UCSD-AML1 (cell line): ENCODE measurements around the gene C12orf43.

Experiments used
- DNase-seq: peaks from one replicate; lab custom pipeline; 2025; ENCODE audit not compliant: unreplicated experiment; lab: John Stamatoyannopoulos, UW

C12orf43 gene

DNA sequence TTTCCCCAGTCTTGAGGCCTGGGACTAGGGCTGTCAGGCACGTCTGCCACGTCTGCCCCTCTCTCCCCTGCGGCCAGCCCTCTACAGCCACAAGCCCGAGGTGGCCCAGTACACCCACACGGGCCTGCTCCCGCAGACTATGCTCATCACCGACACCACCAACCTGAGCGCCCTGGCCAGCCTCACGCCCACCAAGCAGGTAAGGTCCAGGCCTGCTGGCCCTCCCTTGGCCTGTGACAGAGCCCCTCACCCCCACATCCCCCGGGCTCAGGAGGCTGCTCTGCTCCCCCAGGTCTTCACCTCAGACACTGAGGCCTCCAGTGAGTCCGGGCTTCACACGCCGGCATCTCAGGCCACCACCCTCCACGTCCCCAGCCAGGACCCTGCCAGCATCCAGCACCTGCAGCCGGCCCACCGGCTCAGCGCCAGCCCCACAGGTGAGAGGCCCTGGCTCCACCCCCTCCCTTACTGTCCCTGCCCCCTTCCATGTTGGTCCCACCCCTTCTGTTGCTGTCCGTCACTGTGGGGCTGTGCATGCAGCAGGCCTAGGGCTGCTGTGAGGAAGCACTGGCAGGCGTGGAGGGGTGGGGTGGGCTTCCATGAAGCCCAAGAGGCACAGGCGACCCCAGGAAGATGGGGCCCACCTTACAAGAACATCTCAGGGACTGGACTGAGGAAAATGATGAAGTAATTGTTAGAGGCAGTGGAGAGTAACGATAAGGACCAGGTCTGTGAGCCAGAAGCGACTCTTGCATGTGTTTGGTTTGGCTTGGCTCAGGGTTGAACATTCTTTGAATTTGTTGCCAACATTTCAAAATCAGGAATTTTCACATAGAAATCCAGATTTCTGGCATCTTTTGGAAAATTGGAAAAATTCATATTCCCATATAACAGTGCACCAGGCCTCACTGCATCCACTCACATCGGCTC is 16.8 kb downstream of the C12orf43 start:
- DNase-seq = no peak

DNA sequence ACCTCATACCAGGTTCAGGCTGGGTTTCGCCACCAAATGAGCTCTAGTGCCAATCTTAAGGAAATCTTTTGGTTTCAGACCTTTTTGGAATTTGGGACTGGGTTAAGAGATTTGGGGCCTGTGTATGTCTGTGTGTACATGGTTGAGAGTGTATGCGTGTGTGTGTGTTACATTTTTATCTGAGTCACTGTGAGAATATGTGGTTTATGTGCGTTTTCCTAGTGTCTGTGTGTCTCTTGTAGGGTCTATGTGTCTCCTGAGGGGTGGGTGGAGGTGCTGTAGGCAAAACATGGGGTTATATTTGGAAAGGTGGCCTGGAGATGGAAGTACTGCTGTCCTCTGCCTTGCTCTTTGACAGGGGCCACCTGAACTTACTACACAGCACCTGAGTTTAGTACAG is 17.9 kb downstream of the C12orf43 start:
- no peak for DNase-seq

DNA sequence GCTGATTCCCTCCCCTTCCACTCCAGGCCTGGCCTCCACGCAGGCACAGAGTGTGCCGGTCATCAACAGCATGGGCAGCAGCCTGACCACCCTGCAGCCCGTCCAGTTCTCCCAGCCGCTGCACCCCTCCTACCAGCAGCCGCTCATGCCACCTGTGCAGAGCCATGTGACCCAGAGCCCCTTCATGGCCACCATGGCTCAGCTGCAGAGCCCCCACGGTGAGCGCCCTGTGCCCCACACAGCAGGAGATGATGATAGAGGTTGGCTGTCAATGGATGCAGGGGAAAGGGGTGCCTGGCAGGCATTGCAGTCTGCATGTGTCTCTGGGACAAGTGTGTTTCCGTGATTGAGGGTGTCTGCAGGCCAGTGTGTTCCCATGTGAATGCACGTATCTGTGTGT is 18.8 kb downstream of the C12orf43 start:
- DNase-seq = no peak

DNA sequence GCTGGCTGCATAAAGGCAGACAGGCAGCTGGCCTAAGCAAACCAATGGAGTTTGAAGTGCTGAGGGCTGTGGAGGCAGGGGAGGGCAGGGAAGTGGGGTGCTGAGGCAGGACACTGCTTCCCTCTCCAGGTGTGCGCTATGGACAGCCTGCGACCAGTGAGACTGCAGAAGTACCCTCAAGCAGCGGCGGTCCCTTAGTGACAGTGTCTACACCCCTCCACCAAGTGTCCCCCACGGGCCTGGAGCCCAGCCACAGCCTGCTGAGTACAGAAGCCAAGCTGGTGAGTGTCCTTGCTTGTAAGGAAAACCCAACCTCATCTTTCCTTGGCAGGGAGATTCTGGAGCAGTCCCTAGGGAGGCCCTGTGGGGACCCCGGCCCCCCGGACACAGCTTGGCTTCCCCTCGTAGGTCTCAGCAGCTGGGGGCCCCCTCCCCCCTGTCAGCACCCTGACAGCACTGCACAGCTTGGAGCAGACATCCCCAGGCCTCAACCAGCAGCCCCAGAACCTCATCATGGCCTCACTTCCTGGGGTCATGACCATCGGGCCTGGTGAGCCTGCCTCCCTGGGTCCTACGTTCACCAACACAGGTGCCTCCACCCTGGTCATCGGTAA is 20.0 kb downstream of the C12orf43 start:
- DNase-seq = no peak

DNA sequence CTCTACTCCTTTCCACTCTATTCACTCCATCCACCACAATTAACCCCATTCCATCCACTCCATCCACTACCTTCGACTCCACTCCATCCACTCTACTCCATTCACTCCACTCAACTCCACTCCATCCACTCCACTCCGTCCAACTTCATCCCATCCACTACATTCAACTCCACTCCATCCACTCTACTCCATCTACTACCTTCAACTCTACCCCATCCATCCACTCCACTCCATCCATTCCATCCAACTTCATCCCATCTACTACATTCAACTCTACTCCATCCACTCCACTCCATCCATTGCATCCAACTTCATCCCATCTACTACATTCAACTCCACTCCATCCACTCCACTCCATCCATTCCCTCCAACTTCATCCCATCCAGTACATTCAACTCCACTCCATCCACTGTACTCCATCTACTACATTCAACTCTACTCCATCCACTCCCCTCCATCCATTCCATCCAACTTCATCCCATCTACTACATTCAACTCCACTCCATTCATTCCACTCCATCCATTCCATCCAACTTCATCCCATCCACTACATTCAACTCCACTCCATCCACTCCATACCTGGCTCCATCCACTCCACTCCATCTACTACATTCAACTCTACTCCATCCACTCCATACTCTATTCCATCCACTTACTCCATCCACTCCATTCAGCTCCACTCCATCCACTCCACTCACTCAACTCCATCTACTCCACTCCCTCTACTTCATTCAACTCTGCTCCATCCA is 21.5 kb downstream of the C12orf43 start:
- no peak for DNase-seq

DNA sequence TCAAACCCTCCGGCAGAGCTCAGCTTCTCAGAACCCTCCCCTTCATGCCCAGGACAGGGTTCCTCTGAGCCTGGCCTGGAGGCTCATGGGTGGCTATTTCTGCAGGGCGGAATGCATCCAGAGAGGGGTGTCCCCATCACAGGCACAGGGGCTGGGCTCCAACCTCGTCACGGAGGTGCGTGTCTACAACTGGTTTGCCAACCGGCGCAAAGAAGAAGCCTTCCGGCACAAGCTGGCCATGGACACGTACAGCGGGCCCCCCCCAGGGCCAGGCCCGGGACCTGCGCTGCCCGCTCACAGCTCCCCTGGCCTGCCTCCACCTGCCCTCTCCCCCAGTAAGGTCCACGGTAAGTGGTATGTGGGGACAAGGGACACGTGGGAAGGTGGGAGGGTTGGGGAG is 22.2 kb downstream of the C12orf43 start:
- DNase-seq = no peak

DNA sequence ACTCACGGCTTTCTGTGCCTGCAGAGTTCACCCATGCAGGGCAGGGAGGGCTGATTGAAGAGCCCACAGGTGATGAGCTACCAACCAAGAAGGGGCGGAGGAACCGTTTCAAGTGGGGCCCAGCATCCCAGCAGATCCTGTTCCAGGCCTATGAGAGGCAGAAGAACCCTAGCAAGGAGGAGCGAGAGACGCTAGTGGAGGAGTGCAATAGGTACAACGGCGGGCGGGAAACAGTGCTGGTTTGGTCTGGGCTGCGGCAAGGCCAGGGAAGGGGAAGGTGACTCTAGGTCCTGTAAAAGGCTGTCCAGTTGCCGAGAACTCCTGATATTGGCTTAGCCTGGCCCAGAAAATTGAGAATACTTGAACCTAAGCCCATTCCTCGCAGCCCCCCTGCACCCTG is 22.8 kb downstream of the C12orf43 start:
- no peak for DNase-seq

DNA sequence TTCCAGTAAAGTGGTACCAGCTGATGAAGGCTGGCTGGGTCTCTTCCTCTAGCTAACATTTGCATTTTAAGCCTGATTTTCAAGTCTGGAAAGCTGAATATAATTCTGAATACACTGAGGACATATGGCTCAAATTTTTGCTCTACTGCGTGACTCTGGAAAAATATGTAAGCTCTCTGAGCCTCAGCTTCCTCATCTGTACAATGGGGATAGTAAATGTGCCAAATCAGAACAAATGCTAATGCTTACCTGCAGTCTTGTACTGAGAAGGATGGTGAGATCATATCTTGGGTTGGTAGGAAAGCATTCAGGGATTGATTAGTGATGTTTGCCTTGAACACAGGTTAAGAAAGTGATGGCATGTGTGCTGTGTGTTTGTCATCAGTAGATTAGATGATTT is 23.3 kb downstream of the C12orf43 start:
- no peak for DNase-seq

DNA sequence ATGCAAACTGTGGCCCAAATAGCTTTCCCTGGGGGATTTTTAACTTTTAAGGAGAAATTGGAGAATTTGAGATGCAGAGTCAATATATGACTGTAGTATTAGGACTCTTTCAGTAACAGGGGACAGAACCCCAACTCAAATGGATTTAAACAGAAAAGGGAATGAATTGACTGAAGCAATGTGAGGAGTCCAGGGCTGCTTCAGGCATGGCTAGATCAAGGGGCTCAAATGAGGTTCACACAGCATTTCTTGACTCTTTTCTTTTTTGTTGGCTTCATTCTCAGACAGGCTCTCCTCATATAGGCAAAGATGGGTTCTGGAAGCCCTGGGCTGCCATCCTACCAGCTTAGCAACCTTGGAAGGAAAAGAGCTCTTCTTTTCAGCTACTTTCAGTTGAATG is 24.3 kb downstream of the C12orf43 start:
- DNase-seq = no peak

DNA sequence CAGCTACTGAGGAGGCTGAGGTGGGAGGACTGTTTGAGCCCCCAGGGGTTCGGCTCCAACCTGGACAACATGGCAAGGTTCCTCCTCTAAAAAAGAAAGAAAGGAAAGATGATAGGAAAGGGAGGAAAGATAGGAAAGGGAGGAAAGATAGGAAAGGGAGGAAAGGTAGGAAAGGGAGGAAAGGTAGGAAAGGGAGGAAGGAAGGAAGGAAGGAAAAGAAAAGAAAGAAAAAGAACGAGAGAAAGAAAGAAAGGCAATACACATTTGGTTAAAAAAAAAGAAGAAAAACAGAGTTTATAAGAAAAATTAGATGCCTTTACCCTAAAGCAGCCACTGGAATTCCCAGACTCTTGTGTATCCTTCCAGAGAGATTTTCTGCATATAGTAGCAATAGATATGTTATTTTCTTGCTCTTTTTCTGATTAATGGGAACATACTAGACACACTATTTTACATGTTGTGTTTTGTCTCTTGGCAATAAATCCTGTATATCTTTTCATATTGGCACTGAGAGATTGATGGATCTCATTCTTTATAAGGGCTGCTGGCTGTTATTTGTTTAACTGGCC is 25.7 kb downstream of the C12orf43 start:
- no peak for DNase-seq

DNA sequence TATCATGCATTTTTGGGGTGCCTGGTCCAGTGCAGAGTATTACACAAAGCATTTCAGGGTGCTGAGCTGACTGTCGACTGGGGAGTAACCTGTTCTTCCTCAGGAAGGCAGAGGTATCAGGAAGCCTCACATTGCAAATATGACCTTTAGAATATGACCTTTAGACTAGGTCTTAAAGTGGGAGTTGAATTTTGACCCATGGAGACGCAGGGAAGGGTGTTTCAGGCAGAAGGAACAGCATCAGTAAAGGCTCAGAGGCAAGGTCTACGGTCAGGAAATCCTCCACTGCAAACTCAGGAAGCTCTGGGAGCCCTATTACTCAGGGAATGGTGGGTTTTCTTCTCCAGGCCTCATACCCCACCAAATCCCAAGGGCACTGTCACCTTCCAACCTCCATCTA is 26.6 kb downstream of the C12orf43 start:
- DNase-seq = no peak

DNA sequence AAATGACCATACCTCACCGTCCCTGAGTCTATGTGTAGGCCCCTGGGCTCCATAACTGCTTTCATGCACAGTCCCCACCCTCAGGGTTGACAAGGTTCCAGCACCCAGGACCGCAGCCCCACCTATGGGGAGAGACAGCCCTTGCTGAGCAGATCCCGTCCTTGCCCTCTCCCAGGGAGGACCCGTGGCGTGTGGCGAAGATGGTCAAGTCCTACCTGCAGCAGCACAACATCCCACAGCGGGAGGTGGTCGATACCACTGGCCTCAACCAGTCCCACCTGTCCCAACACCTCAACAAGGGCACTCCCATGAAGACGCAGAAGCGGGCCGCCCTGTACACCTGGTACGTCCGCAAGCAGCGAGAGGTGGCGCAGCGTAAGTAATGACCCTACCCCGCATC is 27.6 kb downstream of the C12orf43 start:
- DNase-seq = no peak

DNA sequence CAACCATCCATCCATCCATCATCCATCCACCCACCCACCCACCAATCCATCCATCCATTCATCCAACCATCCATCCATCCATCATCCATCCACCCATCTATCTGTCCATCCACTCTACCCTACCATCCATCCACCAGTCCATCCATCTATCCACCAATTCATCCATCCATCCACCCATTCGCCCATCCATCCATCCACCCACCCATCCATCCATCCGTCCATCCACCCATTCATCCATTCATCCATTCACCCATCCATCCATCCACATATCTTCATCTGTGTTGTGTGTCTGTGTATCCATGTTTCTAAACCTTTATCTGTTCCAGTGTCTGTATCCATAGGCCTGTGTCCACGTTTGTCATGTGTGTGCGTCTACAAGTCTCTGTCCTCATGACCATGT is 28.1 kb downstream of the C12orf43 start:
- no peak for DNase-seq

DNA sequence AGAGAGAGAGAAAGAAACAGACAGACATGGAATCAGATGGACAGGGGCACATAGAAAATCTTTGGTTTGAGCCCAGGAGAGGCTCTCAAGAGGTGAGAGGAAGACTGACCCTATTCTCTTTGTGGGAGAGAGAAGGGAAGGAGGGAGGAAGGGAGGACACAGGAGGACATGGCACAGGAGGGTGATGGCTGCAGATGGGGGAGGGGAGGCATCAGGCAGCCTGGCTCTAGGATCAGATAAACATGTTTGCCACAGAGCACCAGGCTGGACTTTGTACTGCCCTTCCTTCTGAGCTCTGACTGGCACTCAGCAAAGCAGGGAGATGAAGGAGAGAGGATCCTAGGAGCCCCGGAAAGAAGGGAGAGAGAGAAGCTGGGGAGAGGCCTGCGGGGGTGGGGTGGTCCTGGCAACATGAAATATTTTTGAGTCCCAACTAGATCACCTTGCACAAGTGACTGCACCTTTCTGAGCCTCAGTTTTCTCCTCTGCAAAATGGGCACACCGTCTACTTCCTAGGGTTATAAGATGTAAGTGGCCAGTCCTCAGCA is 31.9 kb downstream of the C12orf43 start:
- no peak for DNase-seq

DNA sequence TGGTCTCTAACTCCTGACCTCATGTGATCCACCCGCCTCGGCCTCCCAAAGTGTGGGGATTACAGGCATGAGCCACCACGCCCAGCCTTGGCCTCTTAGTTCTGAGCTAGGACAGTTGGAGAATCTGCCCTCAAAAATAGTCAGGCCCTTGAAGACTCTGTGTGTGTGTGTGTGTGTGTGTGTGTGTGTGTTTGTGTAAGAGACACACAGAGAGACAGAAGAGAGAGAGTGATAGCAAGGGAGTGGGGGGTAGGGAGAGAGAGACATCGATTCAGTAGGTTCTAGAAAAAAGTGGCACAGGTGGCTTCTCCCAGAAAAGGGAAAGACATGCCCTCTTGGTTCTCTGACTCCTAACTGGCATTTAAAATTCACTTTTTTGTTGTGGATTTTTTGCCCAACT is 32.5 kb downstream of the C12orf43 start:
- DNase-seq = no peak

DNA sequence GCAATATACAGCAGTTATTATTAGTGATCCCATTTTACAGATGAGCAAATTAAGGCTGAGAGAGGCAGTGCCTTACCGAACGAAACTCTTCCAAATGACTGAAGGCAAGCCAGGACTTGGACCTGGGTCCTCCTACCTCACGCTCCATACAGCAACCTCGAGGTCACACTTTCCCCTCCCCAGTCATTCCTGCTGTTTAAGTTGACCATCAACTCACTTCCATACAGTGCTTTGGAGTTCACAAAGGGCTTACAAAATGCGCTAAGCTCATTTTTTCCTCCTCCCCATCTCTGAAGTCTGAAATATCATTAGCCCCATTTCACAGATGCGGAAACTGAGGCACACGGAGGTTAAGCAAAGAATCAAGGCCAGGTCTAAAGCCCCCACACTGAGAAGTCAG is 33.6 kb downstream of the C12orf43 start:
- no peak for DNase-seq

DNA sequence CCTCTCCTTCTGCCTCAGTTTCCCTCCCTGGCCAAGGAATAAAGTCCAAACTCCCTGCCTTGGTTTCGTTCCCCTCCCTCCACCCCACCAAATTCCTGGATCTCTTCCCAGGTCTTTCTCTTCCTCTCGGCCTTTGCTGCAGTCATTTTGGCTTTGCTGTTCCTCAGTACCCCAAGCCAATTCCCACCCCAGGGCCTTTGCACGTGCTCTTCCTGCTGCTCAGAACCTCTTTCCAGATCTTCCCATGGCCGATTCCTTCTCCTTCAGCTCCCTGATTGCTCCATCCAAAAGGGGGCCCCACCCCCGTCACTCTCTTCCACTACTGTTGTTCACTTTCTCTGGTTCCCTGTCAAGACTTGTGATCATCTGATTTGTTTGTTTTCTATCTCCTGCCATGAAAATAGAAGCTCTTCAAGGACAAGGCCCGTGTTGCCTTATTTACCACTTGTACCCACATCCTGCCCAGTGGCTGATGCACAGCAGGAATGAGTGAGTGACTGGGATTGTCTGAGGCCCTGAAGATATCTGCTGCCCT is 34.8 kb downstream of the C12orf43 start:
- DNase-seq = no peak

DNA sequence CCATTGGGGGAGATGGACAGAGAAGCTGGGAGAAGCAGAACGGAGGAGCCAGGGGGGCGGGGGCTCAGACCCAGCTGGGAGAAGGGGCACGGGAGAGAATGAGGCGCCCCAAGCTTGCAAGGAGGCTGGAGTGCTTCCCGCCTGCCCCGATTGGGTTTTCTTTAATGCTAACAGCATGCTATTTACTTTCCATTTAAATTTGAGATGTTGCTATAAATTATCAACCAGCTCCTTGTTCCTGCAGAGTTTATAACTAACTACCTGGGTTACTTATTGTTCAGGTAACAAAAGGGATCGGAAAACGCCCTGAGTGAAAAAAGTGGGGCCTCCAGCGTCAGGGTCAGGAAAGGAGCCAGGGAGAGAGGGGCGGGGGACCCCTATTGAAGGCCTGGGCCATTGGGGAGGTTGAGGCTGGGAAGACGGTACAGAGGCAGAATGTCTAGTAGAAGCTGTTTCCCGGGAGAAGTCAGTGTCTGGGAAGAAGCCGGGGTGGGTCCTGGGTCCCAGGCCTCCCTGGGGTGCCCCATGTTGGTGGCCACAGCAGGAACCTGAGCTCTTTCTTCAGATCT is 35.4 kb downstream of the C12orf43 start:
- DNase-seq = no peak

DNA sequence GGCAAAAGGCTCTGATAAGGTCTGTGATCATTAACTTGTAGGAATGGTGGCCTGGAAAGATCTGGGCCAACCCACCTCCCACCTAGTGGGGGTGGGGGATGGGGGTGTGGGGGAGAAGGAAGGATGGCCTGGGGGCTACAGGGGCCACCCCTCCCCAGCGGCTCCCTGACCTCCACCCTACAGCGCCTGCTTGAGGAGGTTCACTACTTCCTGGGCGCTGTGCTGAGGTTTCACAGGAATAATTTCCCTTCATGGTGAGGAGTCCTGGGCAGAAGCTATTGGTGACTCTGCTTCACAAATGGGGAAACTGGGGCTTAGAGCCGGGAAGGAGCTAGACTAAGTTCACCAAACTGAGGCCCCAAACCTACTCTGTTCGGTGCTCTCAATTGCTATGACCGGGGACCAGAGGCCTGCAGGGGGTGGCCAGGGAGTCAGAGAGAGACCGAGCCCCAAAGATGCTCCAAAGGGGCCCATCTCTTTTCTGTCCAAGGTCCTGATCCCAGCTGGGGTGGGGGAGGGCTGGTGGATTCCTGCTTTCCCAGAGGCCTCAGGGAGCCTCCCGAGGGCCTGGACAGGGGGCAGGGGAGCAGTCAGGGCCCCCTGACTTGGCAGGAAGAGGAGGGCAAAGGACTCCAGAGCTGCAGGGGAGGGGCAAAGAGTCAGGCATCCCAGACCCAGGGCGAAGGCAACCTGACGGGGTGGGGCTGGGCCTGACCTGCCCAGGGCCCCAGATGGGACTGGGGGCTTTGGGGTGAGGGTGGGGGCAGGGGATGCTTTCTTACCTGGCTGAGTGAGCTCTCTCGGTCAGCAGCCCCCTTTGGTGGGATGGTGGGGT is 36.2 kb downstream of the C12orf43 start:
- DNase-seq = no peak
